GM12874 (cell line): ENCODE data around the gene LSS.

Source experiments
- TF ChIP-seq, protein P1 (sequence below): IDR thresholded peaks from 2 replicates; pipeline ENCODE4 v1.5.1; 2011; ENCODE audit warnings: low read depth, mild to moderate bottlenecking, control low read depth, low read length, moderate library complexity; ENCODE audit not compliant: insufficient read depth

LSS gene

DNA sequence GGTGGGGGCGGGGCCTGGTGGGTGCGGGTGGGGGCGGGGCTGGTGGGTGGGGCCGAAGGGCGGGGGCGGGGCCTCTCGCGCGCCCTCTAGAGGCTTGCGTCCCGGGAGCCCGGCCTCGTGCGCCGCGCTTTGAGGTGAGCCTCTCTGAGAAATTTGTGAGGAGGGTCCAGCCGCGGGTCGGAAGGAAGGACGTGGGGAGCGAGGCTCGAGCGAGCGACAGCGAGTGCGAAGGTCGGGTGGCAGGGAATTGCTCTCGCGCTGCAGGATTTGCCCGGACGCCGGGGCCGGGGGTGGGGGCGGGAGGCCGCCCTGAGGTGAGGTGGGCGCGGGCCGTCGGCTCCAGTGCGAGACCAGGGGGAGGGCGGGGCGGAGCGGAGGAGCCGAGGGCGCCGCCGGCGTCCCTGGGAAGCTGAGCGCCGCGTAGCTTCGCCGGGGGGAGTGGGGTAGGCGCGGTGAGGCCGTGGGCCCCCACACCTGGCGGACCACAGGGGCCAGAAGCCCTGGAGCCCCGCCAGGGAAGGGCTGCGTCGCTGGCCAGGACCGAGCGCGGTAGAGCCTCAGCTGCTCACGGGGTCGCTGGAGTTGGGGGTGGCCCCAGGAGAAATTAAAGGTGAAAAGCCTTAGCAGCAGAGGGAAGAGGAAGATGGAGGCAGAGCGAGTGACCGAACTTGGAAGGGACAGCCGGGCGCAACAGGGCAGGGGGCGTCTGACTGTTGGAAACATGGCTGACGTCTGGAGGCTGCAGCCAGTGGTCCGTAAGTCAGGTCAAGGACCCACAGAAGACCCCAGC is 754 bp upstream of the LSS start:
- TF ChIP-seq, protein P1, sequence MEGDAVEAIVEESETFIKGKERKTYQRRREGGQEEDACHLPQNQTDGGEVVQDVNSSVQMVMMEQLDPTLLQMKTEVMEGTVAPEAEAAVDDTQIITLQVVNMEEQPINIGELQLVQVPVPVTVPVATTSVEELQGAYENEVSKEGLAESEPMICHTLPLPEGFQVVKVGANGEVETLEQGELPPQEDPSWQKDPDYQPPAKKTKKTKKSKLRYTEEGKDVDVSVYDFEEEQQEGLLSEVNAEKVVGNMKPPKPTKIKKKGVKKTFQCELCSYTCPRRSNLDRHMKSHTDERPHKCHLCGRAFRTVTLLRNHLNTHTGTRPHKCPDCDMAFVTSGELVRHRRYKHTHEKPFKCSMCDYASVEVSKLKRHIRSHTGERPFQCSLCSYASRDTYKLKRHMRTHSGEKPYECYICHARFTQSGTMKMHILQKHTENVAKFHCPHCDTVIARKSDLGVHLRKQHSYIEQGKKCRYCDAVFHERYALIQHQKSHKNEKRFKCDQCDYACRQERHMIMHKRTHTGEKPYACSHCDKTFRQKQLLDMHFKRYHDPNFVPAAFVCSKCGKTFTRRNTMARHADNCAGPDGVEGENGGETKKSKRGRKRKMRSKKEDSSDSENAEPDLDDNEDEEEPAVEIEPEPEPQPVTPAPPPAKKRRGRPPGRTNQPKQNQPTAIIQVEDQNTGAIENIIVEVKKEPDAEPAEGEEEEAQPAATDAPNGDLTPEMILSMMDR: peak; percentile 74

DNA sequence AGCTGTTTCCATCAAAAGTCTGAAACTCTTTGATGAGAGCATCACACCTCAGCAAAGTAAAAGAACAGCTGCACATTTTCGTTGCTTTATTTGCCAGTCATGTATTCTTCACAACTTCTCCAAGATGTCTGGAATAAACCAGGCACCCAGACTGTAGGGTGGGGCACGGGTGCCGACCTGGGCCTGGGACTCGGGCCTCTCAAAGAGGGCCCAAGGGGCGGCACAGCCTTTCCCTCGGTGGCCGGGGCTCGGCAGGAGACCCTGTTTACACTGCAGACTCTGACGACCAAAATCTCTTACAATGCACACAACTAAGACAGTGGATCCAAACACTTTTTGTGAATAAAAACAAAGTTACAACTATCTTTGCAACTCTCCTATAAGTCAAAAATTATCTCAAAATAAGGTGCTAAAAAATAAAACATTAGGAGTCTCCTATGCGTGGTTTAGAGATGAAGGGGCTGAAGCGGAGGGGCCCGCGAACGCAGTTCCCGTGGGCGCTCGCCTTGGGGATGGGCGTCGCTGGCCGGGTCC is 696 bp downstream of the LSS start:
- TF ChIP-seq, protein P1: no peak

- TF ChIP-seq, protein P1: no peak
Measured at GRCh38 chr21:46226920-46227599, 1.5 kb downstream of the LSS start.

DNA sequence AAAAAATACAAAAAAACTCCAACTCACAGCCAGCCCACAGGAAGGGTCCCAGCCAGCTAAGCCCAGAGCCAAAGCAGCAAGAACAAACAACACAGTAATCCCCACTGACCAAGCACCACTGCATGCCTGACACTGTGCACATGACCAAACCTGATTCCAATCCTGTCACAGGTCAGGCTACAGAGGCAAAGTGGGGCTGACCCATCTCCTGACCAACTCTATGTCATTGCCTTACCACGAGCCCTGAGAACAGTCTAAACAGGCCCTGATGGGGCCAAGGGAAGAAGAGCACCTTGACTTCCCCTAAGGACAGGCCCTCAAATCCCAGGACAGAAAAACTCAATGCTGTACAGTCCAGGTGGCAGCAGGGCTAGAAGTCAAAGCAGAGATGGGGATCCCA is 2.4 kb downstream of the LSS start:
- TF ChIP-seq, protein P1: no peak

DNA sequence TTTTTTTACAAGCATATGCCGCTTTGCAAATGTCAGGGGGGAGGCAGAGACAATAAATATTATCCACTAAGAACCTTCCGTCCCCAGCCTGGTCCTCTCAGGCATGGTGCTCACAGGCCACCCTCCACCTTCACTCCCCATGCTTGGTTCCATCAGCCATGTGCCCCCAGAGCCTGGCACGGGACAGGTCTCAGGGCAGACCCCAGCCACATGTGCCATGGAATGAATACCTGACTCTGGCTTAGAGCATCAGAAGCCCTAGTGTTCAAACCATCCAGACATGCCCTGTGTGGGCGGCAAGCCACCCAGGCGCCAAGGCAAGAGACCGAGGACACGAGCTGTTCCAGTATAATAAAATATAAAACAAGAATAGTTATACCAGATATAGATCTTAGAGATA is 5.4 kb downstream of the LSS start:
- TF ChIP-seq, protein P1: no peak

- TF ChIP-seq, protein P1: no peak
Measured at GRCh38 chr21:46222436-46223116, 6.0 kb downstream of the LSS start.
